ENCODE results near the gene SNX8. TPM values are rescaled to one million over a fixed set of nuclear protein-coding genes. Genes with fewer than 3 reads are reported as not detected.
A peak's percentile ranks its signal among the peaks of the same experiment; 100 is the strongest.

SNX8 gene
- total and polyA plus RNA-seq, 2 of the 13 experiments (the other 11 are each of a cell fraction or from before 2014, with no cell fraction given): 20.6 to 45.2 TPM

- TF ChIP-seq, protein P1, sequence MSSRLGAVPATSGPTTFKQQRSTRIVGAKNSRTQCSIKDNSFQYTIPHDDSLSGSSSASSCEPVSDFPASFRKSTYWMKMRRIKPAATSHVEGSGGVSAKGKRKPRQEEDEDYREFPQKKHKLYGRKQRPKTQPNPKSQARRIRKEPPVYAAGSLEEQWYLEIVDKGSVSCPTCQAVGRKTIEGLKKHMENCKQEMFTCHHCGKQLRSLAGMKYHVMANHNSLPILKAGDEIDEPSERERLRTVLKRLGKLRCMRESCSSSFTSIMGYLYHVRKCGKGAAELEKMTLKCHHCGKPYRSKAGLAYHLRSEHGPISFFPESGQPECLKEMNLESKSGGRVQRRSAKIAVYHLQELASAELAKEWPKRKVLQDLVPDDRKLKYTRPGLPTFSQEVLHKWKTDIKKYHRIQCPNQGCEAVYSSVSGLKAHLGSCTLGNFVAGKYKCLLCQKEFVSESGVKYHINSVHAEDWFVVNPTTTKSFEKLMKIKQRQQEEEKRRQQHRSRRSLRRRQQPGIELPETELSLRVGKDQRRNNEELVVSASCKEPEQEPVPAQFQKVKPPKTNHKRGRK (CRISPR knock-in tag; IDR thresholded peaks at IDR 0.05): no peak
- TF ChIP-seq ZBTB38 (CRISPR knock-in tag; IDR thresholded peaks at IDR 0.05) (peak; percentile 85), CHCHD3 (CRISPR knock-in tag; IDR thresholded peaks at IDR 0.05) (no peak), NBN (conservative IDR thresholded peaks at IDR 0.05) (no peak), ZNF432 (CRISPR knock-in tag; IDR thresholded peaks at IDR 0.05; ENCODE audit: borderline replicate concordance) (no peak), PPARG (CRISPR knock-in tag; conservative IDR thresholded peaks at IDR 0.05) (no peak), ZFP1 (CRISPR knock-in tag; IDR thresholded peaks at IDR 0.05) (no peak), RBM22 (optimal IDR thresholded peaks at IDR 0.05; ENCODE audit: low read length) (no peak), PHF20 (CRISPR knock-in tag; IDR thresholded peaks at IDR 0.05) (peak; percentile 93), POLR2A (IDR thresholded peaks at IDR 0.05; ENCODE audit: insufficient read depth in 1 of 2, low read depth in 2 of 2, low read length in 2 of 2) (peak; percentile 79 to 95), ZNF790 (CRISPR knock-in tag; IDR thresholded peaks at IDR 0.05; ENCODE audit: borderline replicate concordance) (no peak), TOPORS (CRISPR knock-in tag; IDR thresholded peaks at IDR 0.05) (peak; percentile 84), HCFC1 (IDR thresholded peaks at IDR 0.05; ENCODE audit: low read depth, low read length) (peak; percentile 49), PITX1 (CRISPR knock-in tag; IDR thresholded peaks at IDR 0.05) (peak; percentile 66), PTBP1 (IDR thresholded peaks at IDR 0.05; ENCODE audit: low read depth, low read length, poor library complexity, severe bottlenecking) (no peak), HNRNPH1 (optimal IDR thresholded peaks at IDR 0.05; ENCODE audit: low read depth, low read length) (no peak), NAIF1 (CRISPR knock-in tag; IDR thresholded peaks at IDR 0.05; ENCODE audit: borderline replicate concordance) (no peak), ZNF850 (CRISPR knock-in tag; conservative IDR thresholded peaks at IDR 0.05) (no peak), ELF4 (CRISPR knock-in tag; IDR thresholded peaks at IDR 0.05; ENCODE audit: borderline replicate concordance) (no peak), ZNF703 (CRISPR knock-in tag; IDR thresholded peaks at IDR 0.05; ENCODE audit: borderline replicate concordance) (no peak), RFX5 (IDR thresholded peaks at IDR 0.05; ENCODE audit: low read depth, low read length) (peak; percentile 56; the same call in 1 of the 2 replicates)
- TF ChIP-seq, protein P2, sequence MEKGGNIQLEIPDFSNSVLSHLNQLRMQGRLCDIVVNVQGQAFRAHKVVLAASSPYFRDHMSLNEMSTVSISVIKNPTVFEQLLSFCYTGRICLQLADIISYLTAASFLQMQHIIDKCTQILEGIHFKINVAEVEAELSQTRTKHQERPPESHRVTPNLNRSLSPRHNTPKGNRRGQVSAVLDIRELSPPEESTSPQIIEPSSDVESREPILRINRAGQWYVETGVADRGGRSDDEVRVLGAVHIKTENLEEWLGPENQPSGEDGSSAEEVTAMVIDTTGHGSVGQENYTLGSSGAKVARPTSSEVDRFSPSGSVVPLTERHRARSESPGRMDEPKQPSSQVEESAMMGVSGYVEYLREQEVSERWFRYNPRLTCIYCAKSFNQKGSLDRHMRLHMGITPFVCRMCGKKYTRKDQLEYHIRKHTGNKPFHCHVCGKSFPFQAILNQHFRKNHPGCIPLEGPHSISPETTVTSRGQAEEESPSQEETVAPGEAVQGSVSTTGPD (CRISPR knock-in tag; IDR thresholded peaks at IDR 0.05): no peak
- TF ChIP-seq, protein P3, sequence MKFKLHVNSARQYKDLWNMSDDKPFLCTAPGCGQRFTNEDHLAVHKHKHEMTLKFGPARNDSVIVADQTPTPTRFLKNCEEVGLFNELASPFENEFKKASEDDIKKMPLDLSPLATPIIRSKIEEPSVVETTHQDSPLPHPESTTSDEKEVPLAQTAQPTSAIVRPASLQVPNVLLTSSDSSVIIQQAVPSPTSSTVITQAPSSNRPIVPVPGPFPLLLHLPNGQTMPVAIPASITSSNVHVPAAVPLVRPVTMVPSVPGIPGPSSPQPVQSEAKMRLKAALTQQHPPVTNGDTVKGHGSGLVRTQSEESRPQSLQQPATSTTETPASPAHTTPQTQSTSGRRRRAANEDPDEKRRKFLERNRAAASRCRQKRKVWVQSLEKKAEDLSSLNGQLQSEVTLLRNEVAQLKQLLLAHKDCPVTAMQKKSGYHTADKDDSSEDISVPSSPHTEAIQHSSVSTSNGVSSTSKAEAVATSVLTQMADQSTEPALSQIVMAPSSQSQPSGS (CRISPR knock-in tag; IDR thresholded peaks at IDR 0.05): 0 out of 2 replicates have a peak, but pooled peaks have one; percentile 14
Observed at GRCh38 chr7:2241580-2242540, 72.4 kb downstream of the SNX8 start, which contains the start of the genes MRM2 and NUDT1 (continued).

Measured in HepG2 (cell line).